Panc1 (cell line): ENCODE data around the gene TRIML2. TPM values are rescaled to one million over a fixed set of nuclear protein-coding genes. Genes with fewer than 3 reads are reported as not detected.
"Not testable (repeated sequence)": the region's sequence is repeated elsewhere in the genome, so short reads cannot be mapped to it uniquely, and the experiment has no call there.

Experiments used
- ATAC-seq: fragments of 200-7000 bp; cut with Tn5 transposase; 2 replicates; pipeline ENCODE4 v1.9.1; 2020; ENCODE audit warnings: mild to moderate bottlenecking, moderate library complexity
- BruUV-seq: library from RNA; stranded (reverse); fragments of 400-500 nt; replicated peaks from 2 replicates; lab custom pipeline; 2021; lab: Mats Ljungman, UMichigan
- CTCF ChIA-PET: fragments of 300-600 bp; sonication (Branson Sonifier 250); formaldehyde crosslinking; loops from one replicate; lab custom pipeline; 2022; ENCODE audit warnings: antibody characterized with exemption; lab: Charles Lee
- POLR2A ChIA-PET: fragments of 300-600 bp; sonication (Branson Sonifier 250); formaldehyde crosslinking; loops from one replicate; lab custom pipeline; 2022; ENCODE audit warnings: antibody characterized with exemption; lab: Charles Lee
- DNase-seq: peaks from one replicate; pipeline ENCODE4 v3.0.0-alpha.2; 2010; ENCODE audit warnings: low read depth, low spot score
- H3K27ac ChIP-seq: 2 replicates; pipeline ENCODE4 v1.5.1; 2011; ENCODE audit warnings: mild to moderate bottlenecking, low read length, inconsistent platforms
- H3K27me3 ChIP-seq: fragments of 200-500 bp; sonication (Bioruptor generic); 2 replicates; pipeline ENCODE4 v1.6.0; 2014; ENCODE audit warnings: low read length, inconsistent platforms; ENCODE audit not compliant: control insufficient read depth, insufficient read depth
- H3K36me3 ChIP-seq: fragments of 200-500 bp; sonication (Bioruptor generic); 2 replicates; pipeline ENCODE4 v1.5.1; 2014; ENCODE audit warnings: inconsistent platforms, mild to moderate bottlenecking, low read length, moderate library complexity; ENCODE audit not compliant: control insufficient read depth, insufficient read depth
- H3K4me1 ChIP-seq: 2 replicates; pipeline ENCODE4 v1.5.1; 2011; ENCODE audit warnings: inconsistent platforms, mild to moderate bottlenecking, low read length, moderate library complexity; ENCODE audit not compliant: control insufficient read depth, insufficient read depth
- H3K4me3 ChIP-seq, 2 experiments: 2 replicates each; pipeline ENCODE4 v1.5.1; 2011 to 2012; ENCODE audit warnings: low read depth in 2 of 2, low read length in 2 of 2, mild to moderate bottlenecking in 2 of 2, inconsistent platforms in 1 of 2, moderate library complexity in 1 of 2
- H3K9me3 ChIP-seq: fragments of 200-500 bp; sonication (Bioruptor generic); 2 replicates; pipeline ENCODE4 v1.5.1; 2014; ENCODE audit warnings: low read depth, mild to moderate bottlenecking, inconsistent platforms, low read length, moderate library complexity; ENCODE audit not compliant: control insufficient read depth, insufficient read depth
- POLR2AphosphoS5 ChIP-seq: IDR thresholded peaks from 2 replicates; pipeline ENCODE4 v1.6.1; 2012; ENCODE audit warnings: mild to moderate bottlenecking, low read depth, low read length, moderate library complexity
- REST ChIP-seq, 2 experiments: IDR thresholded peaks; 2 replicates each; pipeline ENCODE4 v1.6.1; 2011 to 2012; ENCODE audit warnings: low read depth in 2 of 2, control low read depth in 1 of 2, low read length in 1 of 2, mild to moderate bottlenecking in 1 of 2, moderate library complexity in 1 of 2; ENCODE audit not compliant: insufficient read depth in 1 of 2
- SIN3A ChIP-seq: IDR thresholded peaks from 2 replicates; pipeline ENCODE4 v1.6.1; 2012; ENCODE audit warnings: low read depth, mild to moderate bottlenecking, low read length, moderate library complexity, borderline replicate concordance; ENCODE audit not compliant: insufficient read depth
- TCF7L2 ChIP-seq: IDR thresholded peaks from 2 replicates; pipeline ENCODE4 v1.6.1; 2011; ENCODE audit warnings: mild to moderate bottlenecking, low read depth, low read length, inconsistent platforms
- in situ Hi-C: cut with HindIII; loops from 2 replicates; pipeline ENCODE4 v1.10.0; 2016; ENCODE audit warnings: low sequenced_read_pairs, low pct_unique_long_range_greater_than_20kb
- intact Hi-C: fragments of 100-400 bp; cut with micrococcal nuclease; formaldehyde crosslinking; loops from one replicate; pipeline ENCODE4 v1.10.0; 2022; ENCODE audit not compliant: unreplicated experiment
- total RNA-seq: library from RNA; stranded (reverse); gene quantifications from one replicate; pipeline ENCODE4 v1.2.1, GENCODE V29; 2021; ENCODE audit not compliant: unreplicated experiment
- TF ChIP-seq, protein P1 (sequence below): fragments of 450-650 bp; IDR thresholded peaks from 2 replicates; pipeline ENCODE4 v1.5.1; 2017; ENCODE audit warnings: mild to moderate bottlenecking

The TRIML2 gene
- total RNA-seq, 1 experiment from 2014 or later: not detected

- H3K9me3 ChIP-seq: no peaks in the 10 kb centered on the region
- H3K27me3 ChIP-seq: no peaks in the 10 kb centered on the region
- TF ChIP-seq REST (IDR thresholded peaks at IDR 0.05; ENCODE audit: insufficient read depth in 1 of 2, low read depth in 2 of 2, low read length in 1 of 2): no peak
- TF ChIP-seq SIN3A: no peak
- TF ChIP-seq POLR2AphosphoS5: no peak
- TF ChIP-seq TCF7L2: no peak
- TF ChIP-seq, protein P1, sequence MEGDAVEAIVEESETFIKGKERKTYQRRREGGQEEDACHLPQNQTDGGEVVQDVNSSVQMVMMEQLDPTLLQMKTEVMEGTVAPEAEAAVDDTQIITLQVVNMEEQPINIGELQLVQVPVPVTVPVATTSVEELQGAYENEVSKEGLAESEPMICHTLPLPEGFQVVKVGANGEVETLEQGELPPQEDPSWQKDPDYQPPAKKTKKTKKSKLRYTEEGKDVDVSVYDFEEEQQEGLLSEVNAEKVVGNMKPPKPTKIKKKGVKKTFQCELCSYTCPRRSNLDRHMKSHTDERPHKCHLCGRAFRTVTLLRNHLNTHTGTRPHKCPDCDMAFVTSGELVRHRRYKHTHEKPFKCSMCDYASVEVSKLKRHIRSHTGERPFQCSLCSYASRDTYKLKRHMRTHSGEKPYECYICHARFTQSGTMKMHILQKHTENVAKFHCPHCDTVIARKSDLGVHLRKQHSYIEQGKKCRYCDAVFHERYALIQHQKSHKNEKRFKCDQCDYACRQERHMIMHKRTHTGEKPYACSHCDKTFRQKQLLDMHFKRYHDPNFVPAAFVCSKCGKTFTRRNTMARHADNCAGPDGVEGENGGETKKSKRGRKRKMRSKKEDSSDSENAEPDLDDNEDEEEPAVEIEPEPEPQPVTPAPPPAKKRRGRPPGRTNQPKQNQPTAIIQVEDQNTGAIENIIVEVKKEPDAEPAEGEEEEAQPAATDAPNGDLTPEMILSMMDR: no peak
- ATAC-seq: no peak
- in situ Hi-C loops (no loop called here), intact Hi-C loops (no loop called here)
- no peaks in the 10 kb centered on the region for H3K36me3 ChIP-seq
- no peak overlapping the region for H3K27ac ChIP-seq
- no peak for DNase-seq
- ChIA-PET CTCF (no interaction called here), POLR2A (no interaction called here)
- no TSS peak for BruUV-seq
- no peaks in the 10 kb centered on the region for H3K4me1 ChIP-seq
- H3K4me3 ChIP-seq: no peak overlapping the region
Observed at GRCh38 chr4:188053302-188053701, 56.1 kb downstream of the TRIML2 start.

DNA sequence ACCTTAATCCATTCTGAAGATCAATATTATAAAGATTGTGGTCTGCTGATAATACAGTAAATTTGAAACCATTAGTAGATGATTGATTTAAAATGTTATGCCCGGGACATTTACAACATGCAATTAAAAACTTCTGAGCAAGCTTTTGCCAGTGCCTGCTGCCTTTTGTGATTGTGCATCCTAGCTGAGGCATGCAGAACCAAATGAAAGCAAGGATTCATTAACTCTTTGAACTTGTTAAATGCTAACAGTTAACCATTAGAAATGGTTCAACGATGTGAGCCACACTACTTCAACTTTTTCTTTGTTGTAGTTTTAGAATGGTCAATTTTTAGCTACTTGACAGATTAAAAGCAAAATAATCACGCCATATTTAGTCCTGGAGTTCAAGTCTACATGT is 62.7 kb downstream of the TRIML2 start:
- Histone ChIP-seq H3K9me3 (no peaks in the 10 kb centered on the region), H3K27me3 (no peaks in the 10 kb centered on the region), H3K36me3 (no peaks in the 10 kb centered on the region), H3K27ac (no peak overlapping the region), H3K4me3 (no peak overlapping the region), H3K4me1 (no peaks in the 10 kb centered on the region)
- ChIA-PET POLR2A (no interaction called here), CTCF (no interaction called here)
- ATAC-seq (no peak), DNase-seq (no peak)
- no TSS peak for BruUV-seq
- intact Hi-C loops: no loop called here
- in situ Hi-C loops: no loop called here
- TF ChIP-seq, protein P1: no peak

- ATAC-seq, H3K27ac ChIP-seq, CTCF ChIA-PET, H3K4me1 ChIP-seq, BruUV-seq, H3K4me3 ChIP-seq, intact Hi-C loops, DNase-seq, POLR2A ChIA-PET, H3K27me3 ChIP-seq, H3K9me3 ChIP-seq, H3K36me3 ChIP-seq, in situ Hi-C loops: not testable (repeated sequence)
Observed at GRCh38 chr4:188045461-188045860, 63.9 kb downstream of the TRIML2 start.
